ENCODE results near the gene TPST1. TPM values are rescaled to one million over a fixed set of nuclear protein-coding genes. Genes with fewer than 3 reads are reported as not detected.

Gene TPST1
- total RNA-seq, 1 experiment from 2014 or later: 15.0 TPM

DNA sequence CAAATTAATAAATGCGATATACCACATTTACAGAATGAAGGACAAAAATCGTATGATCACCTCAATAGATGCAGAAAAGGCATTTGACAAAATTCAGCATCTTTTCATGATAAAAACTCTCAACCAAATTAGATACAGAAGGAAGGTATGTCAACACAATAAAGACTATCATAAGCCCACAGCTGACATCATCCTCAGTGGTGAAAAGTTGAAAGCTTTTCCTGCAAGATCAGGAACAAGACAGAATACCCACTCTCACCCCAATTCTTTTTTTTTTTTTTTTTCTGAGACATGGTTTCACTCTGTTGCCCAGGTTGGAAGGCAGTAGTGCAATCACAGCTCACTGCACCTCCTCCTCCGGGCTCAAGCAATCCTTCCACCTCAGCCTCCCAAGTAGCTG lies 67.2 kb downstream of the TPST1 start:
- ChIA-PET CTCF (no interaction called here), POLR2A (no interaction called here)
- 0 out of 2 replicates have a peak, but pooled peaks cover 2% of the 10 kb centered on the region for H3K36me3 Mint-ChIP-seq
- no peaks in the 10 kb centered on the region for H3K27me3 Mint-ChIP-seq (ENCODE audit: low read depth)
- H3K27ac Mint-ChIP-seq: no peak overlapping the region
- H3K4me3 Mint-ChIP-seq: no peak overlapping the region
- TF ChIP-seq ZNF263 (CRISPR knock-in tag; IDR thresholded peaks at IDR 0.05; ENCODE audit: low read depth): no peak
- DNase-seq (ENCODE audit: low spot score): no peak
- peaks cover 7% of the 10 kb centered on the region; the same call in 1 of the 2 replicates for H3K9me3 Mint-ChIP-seq
- H3K4me1 Mint-ChIP-seq: peaks cover 21% of the 10 kb centered on the region
- ATAC-seq: no peak

- no peak overlapping the region for H3K27ac Mint-ChIP-seq
- CTCF ChIA-PET: no interaction called here
- peaks cover 7% of the 10 kb centered on the region; the same call in 1 of the 2 replicates for H3K4me1 Mint-ChIP-seq
- no peak overlapping the region for H3K4me3 Mint-ChIP-seq
- ATAC-seq (no peak), DNase-seq (ENCODE audit: low spot score) (no peak)
- POLR2A ChIA-PET: interaction anchor here (0.6 kb wide), 1 partner anchor 242 kb away, joined by 4 read pairs; no protein-coding TSS in a partner anchor
- no peaks in the 10 kb centered on the region for H3K27me3 Mint-ChIP-seq (ENCODE audit: low read depth)
- H3K9me3 Mint-ChIP-seq: peaks cover 5% of the 10 kb centered on the region; the same call in 1 of the 2 replicates
- H3K36me3 Mint-ChIP-seq: 0 out of 2 replicates have a peak, but pooled peaks cover 2% of the 10 kb centered on the region
- TF ChIP-seq ATF1 (CRISPR knock-in tag; IDR thresholded peaks at IDR 0.05) (no peak), ZNF138 (CRISPR knock-in tag; conservative IDR thresholded peaks at IDR 0.05) (no peak), TEAD4 (CRISPR knock-in tag; IDR thresholded peaks at IDR 0.05) (no peak), ATF2 (CRISPR knock-in tag; IDR thresholded peaks at IDR 0.05; ENCODE audit: borderline replicate concordance, low read depth) (no peak), ZNF219 (CRISPR knock-in tag; IDR thresholded peaks at IDR 0.05; ENCODE audit: borderline replicate concordance) (no peak), KAT7 (CRISPR knock-in tag; IDR thresholded peaks at IDR 0.05; ENCODE audit: borderline replicate concordance) (no peak), PRRX2 (CRISPR knock-in tag; IDR thresholded peaks at IDR 0.05) (no peak), NR3C1 (CRISPR knock-in tag; conservative IDR thresholded peaks at IDR 0.05; ENCODE audit: low read depth) (no peak), FOXJ3 (CRISPR knock-in tag; IDR thresholded peaks at IDR 0.05; ENCODE audit: borderline replicate concordance) (no peak), NR2C2 (CRISPR knock-in tag; IDR thresholded peaks at IDR 0.05) (no peak), ZNF532 (CRISPR knock-in tag; IDR thresholded peaks at IDR 0.05; ENCODE audit: borderline replicate concordance) (no peak), NFYB (CRISPR knock-in tag; conservative IDR thresholded peaks at IDR 0.05; ENCODE audit: low read depth) (no peak)
- TF ChIP-seq, protein P1, sequence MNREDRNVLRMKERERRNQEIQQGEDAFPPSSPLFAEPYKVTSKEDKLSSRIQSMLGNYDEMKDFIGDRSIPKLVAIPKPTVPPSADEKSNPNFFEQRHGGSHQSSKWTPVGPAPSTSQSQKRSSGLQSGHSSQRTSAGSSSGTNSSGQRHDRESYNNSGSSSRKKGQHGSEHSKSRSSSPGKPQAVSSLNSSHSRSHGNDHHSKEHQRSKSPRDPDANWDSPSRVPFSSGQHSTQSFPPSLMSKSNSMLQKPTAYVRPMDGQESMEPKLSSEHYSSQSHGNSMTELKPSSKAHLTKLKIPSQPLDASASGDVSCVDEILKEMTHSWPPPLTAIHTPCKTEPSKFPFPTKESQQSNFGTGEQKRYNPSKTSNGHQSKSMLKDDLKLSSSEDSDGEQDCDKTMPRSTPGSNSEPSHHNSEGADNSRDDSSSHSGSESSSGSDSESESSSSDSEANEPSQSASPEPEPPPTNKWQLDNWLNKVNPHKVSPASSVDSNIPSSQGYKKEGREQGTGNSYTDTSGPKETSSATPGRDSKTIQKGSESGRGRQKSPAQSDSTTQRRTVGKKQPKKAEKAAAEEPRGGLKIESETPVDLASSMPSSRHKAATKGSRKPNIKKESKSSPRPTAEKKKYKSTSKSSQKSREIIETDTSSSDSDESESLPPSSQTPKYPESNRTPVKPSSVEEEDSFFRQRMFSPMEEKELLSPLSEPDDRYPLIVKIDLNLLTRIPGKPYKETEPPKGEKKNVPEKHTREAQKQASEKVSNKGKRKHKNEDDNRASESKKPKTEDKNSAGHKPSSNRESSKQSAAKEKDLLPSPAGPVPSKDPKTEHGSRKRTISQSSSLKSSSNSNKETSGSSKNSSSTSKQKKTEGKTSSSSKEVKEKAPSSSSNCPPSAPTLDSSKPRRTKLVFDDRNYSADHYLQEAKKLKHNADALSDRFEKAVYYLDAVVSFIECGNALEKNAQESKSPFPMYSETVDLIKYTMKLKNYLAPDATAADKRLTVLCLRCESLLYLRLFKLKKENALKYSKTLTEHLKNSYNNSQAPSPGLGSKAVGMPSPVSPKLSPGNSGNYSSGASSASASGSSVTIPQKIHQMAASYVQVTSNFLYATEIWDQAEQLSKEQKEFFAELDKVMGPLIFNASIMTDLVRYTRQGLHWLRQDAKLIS (CRISPR knock-in tag; IDR thresholded peaks at IDR 0.05; ENCODE audit: borderline replicate concordance): no peak
- TF ChIP-seq, protein P2, sequence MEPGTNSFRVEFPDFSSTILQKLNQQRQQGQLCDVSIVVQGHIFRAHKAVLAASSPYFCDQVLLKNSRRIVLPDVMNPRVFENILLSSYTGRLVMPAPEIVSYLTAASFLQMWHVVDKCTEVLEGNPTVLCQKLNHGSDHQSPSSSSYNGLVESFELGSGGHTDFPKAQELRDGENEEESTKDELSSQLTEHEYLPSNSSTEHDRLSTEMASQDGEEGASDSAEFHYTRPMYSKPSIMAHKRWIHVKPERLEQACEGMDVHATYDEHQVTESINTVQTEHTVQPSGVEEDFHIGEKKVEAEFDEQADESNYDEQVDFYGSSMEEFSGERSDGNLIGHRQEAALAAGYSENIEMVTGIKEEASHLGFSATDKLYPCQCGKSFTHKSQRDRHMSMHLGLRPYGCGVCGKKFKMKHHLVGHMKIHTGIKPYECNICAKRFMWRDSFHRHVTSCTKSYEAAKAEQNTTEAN (CRISPR knock-in tag; IDR thresholded peaks at IDR 0.05): no peak
- TF ChIP-seq, protein P3, sequence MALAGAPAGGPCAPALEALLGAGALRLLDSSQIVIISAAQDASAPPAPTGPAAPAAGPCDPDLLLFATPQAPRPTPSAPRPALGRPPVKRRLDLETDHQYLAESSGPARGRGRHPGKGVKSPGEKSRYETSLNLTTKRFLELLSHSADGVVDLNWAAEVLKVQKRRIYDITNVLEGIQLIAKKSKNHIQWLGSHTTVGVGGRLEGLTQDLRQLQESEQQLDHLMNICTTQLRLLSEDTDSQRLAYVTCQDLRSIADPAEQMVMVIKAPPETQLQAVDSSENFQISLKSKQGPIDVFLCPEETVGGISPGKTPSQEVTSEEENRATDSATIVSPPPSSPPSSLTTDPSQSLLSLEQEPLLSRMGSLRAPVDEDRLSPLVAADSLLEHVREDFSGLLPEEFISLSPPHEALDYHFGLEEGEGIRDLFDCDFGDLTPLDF (CRISPR knock-in tag; IDR thresholded peaks at IDR 0.05): no peak
Measured at GRCh38 chr7:66276363-66276762, 71.2 kb downstream of the TPST1 start.
